ENCODE data around the gene EEF1A1. TPM values are rescaled to one million over a fixed set of nuclear protein-coding genes. Genes with fewer than 3 reads are reported as not detected.
"Not testable (repeated sequence)": the region's sequence is repeated elsewhere in the genome, so short reads cannot be mapped to it uniquely, and the experiment has no call there.

Gene EEF1A1
- total RNA-seq, 4 donors from 2014 or later = 7,087 to 8,344 (median 7,781) TPM

DNA sequence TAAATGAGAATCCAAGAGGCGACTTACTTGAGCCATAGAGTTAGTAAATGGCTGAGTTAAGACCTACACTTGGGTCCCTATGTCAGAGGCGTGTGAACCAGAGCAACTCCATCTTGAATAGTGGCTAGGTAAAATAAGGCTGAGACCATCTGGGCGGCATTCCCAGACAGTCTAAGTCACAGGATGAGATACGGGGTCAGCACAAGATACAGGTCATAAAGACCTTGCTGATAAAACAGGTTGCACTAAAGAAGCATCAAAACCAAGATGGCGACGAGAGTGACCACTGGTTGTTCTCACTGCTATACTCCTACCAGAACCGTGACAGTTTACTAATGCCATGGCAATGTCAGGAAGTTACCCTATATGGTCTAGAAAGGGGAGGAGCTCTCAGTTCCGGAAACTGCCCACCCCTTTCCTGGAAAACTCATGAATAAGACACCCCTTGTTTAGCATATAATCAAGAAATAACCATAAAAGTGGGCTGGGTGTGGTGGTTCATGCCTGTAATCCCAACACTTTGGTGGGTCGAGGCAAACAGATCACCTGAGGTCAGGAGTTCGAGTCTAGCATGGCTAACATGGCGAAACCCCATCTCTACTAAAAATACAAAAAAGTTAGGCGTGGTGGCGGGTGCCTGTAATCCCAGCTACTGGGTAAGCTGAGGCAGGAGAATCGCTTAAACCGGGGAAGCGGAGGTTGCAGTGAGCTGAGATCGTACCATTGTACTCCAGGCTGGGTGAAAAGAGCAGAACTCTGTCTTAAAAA, 43.9 kb upstream of the EEF1A1 start:
- peaks cover 0 to 12% (median 2%) of the 10 kb centered on the region in 4 donors for H3K4me1 ChIP-seq
- H3K4me3 ChIP-seq = no peak overlapping the region
- TF ChIP-seq POLR2A (IDR thresholded peaks at IDR 0.05) (no peak), CTCF (IDR thresholded peaks at IDR 0.05) (no peak), EP300 (IDR thresholded peaks at IDR 0.05) (no peak)
- peak overlapping the region in 1 of 4 donors; percentile 67 for H3K27ac ChIP-seq
- 90 to 91% methylated on average over 17 of the region's 17 CpGs for WGBS, 2 donors
- DNase-seq (ENCODE audit: low spot score in 2 of 2) = no peak
- H3K9me3 ChIP-seq = no peaks in the 10 kb centered on the region
- H3K36me3 ChIP-seq = no peaks in the 10 kb centered on the region
- H3K27me3 ChIP-seq = no peaks in the 10 kb centered on the region

DNA sequence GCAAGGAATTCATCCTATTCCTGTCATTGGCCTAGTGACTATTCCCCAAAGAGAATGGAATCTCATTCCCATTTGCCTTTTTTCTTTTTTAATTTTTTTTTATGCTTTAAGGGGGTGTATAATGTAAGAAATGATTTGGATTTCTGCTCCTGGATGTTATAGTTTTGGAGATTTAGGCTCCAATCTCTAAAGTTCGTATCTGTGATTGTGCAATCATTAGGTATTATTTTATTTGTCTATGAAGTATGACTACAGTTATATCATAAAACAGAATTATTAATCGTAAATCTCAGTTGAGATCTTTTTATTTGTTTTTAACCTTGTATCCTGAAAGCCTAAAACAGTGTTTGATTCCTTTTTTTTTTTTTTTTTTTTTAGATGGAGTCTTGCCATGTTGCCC, 41.7 kb upstream of the EEF1A1 start:
- Histone ChIP-seq H3K9me3 (no peaks in the 10 kb centered on the region), H3K4me3 (no peak overlapping the region), H3K27ac (no peak overlapping the region), H3K36me3 (no peaks in the 10 kb centered on the region), H3K4me1 (peaks cover 0 to 12% (median 2%) of the 10 kb centered on the region in 4 donors), H3K27me3 (no peaks in the 10 kb centered on the region)
- TF ChIP-seq CTCF (IDR thresholded peaks at IDR 0.05) = no peak
- TF ChIP-seq POLR2A (IDR thresholded peaks at IDR 0.05) = no peak
- TF ChIP-seq EP300 (IDR thresholded peaks at IDR 0.05) = no peak
- WGBS, 2 donors = 93 to 94% methylated on average over 2 of the region's 2 CpGs
- DNase-seq (ENCODE audit: low spot score in 2 of 2) = no peak

DNA sequence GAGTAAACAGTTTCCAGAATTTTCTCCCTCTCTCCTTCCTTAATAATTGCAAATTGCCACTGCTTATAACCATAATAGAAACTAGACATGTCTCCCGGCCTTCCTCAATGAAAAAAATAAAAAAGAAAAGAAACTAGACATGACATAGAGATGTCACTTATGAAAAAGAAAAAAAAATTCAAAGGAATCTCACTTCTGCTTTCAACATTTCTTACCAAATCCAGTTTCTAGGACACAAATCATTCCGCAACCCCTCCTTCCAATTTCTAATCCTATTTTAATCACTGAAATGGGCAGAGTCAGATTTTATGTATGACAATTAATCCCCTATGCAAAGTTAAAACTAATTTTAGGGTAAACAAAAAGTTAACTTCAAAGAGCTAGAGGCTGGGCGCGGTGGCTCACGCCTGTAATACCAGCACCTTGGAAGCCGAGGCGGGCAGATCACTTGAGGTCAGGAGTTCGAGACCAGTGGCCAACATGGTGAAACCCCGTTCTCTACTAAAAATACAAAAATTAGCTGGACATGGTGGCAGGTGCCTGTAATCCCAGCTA, 40.1 kb upstream of the EEF1A1 start:
- no peaks in the 10 kb centered on the region for H3K36me3 ChIP-seq
- no peak for TF ChIP-seq POLR2A (IDR thresholded peaks at IDR 0.05)
- no peak for TF ChIP-seq EP300 (IDR thresholded peaks at IDR 0.05)
- no peak for TF ChIP-seq CTCF (IDR thresholded peaks at IDR 0.05)
- no peak overlapping the region for H3K4me3 ChIP-seq
- WGBS, 2 donors = 81% methylated on average over 9 of the region's 9 CpGs
- no peak for DNase-seq (ENCODE audit: low spot score in 2 of 2)
- H3K27ac ChIP-seq = peak overlapping the region in 1 of 4 donors; percentile 13
- H3K27me3 ChIP-seq = no peaks in the 10 kb centered on the region
- H3K9me3 ChIP-seq = no peaks in the 10 kb centered on the region
- peaks cover 0 to 12% (median 2%) of the 10 kb centered on the region in 4 donors for H3K4me1 ChIP-seq

GRCh38 chr6:73560182-73560732, 39.4 kb upstream of the EEF1A1 start:
- TF ChIP-seq CTCF (IDR thresholded peaks at IDR 0.05) (no peak), POLR2A (IDR thresholded peaks at IDR 0.05) (no peak), EP300 (IDR thresholded peaks at IDR 0.05) (no peak)
- Histone ChIP-seq H3K9me3 (no peaks in the 10 kb centered on the region), H3K36me3 (no peaks in the 10 kb centered on the region), H3K27me3 (no peaks in the 10 kb centered on the region), H3K27ac (peak overlapping the region in 1 of 4 donors; percentile 13), H3K4me3 (no peak overlapping the region), H3K4me1 (peaks cover 0 to 12% (median 2%) of the 10 kb centered on the region in 4 donors)
- DNase-seq (ENCODE audit: low spot score in 2 of 2) = no peak
- 52 to 58% methylated on average over 8 of the region's 8 CpGs for WGBS, 2 donors

DNA sequence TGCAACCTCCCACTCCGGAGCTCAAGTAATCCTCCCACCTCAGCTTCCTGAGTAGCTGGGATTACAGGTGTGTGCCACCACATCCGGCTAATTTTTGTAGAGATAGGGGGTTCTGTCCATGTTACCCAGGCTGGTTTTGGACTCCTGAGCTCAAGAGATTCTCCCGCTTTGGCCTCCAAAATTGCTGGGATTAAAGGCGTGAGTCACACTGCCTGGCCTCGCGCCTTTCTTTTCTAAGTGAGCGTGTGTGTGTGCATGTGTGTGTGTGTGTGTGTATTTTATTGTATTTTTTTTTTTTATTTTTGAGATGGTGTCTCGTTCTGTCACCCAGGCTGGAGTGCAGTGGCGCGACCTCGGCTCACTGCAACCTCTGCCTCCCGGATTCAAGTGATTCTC, 38.6 kb upstream of the EEF1A1 start:
- DNase-seq (ENCODE audit: low spot score in 2 of 2); H3K4me3 ChIP-seq; H3K27ac ChIP-seq; H3K9me3 ChIP-seq; H3K36me3 ChIP-seq; H3K27me3 ChIP-seq: not testable (repeated sequence)
- peaks cover 0 to 12% (median 2%) of the 10 kb centered on the region in 4 donors for H3K4me1 ChIP-seq
- WGBS, 2 donors = 95 to 97% methylated on average over 12 of the region's 12 CpGs
